Stimulated activated naive CD8-positive, alpha-beta T cell treated with anti-CD3 and anti-CD28 coated beads, Interleukin-15, Interleukin-2, amounts not matched to agents 100 ng/mL and 50 ng/mL, for 24 hours (primary cell): Measurements from ENCODE around the gene EPHA8.

Experiments used
- H3K27ac Mint-ChIP-seq: one replicate; pipeline ENCODE4 v1.8.0; 2021; ENCODE audit warnings: mild to moderate bottlenecking, mixed read lengths
- H3K27me3 Mint-ChIP-seq: one replicate; pipeline ENCODE4 v1.8.0; 2021; ENCODE audit warnings: mixed read lengths
- H3K36me3 Mint-ChIP-seq: one replicate; pipeline ENCODE4 v1.8.0; 2021; ENCODE audit warnings: low read depth, mixed read lengths
- H3K4me1 Mint-ChIP-seq: one replicate; pipeline ENCODE4 v1.8.0; 2021; ENCODE audit warnings: low read depth, mixed read lengths
- H3K4me3 Mint-ChIP-seq: one replicate; pipeline ENCODE4 v1.8.0; 2021; ENCODE audit warnings: mild to moderate bottlenecking, mixed read lengths
- H3K9me3 Mint-ChIP-seq: one replicate; pipeline ENCODE4 v1.8.0; 2021; ENCODE audit warnings: mixed read lengths

EPHA8 gene

DNA sequence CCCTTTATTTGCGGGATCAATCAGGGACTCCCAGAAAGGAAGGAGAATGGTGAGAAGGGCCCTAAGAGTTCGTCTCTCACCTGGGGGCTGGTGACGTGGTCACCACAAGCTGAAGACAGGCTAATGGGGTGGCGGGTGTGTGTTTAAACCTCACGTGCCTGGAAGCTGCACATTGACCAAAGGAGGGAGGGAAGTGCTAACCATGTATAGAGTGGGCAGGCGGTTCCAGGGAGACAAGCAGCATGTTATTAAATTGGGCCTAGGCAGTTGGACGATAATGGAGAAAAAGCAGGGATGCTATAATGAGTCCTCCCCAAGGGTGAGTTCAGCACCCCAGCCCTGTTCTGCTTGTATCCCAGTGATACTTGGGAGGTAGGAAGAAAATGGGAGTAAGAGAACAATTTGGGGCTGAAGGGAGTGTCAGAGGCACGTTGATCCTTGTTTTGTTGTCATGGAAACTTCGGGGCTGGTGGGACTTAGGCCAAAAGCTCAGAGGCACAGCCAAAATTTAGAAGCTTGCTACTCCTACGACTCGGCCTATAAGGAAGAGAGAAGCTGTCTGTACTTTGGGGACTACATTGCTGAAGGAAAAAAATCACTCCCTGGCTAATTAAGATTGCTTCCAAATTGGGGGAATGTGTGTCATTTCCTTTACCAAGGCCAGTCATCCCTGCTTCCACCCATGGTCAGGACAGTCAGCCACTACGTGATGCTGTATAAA lies 33.2 kb upstream of the EPHA8 start:
- H3K9me3 Mint-ChIP-seq, result no peaks in the 10 kb centered on the region
- H3K27me3 Mint-ChIP-seq, result no peaks in the 10 kb centered on the region
- no peak overlapping the region for H3K4me3 Mint-ChIP-seq
- H3K27ac Mint-ChIP-seq, result no peak overlapping the region
- H3K36me3 Mint-ChIP-seq, result peaks cover 18% of the 10 kb centered on the region
- no peaks in the 10 kb centered on the region for H3K4me1 Mint-ChIP-seq

DNA sequence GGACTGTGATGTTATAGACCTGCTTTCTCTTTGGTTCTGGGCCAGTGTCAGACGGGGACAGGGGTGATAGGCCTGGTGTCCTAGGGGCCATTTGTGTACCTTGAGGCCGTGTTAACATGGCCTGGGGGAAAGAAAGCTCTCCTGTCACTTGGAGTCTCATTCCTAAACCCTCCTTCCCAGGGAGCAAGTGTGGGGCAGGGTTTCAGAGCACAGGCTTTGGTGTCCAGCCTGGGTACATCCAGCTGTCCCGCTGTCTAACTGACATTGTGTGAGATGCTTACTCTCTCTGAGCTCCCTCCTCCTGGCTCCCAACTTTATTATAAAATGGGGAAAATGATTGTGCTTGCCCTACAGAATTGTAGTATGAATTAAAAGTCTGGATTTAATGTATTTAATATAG lies 32.6 kb upstream of the EPHA8 start:
- no peak overlapping the region for H3K4me3 Mint-ChIP-seq
- no peak overlapping the region for H3K27ac Mint-ChIP-seq
- H3K36me3 Mint-ChIP-seq, result peaks cover 14% of the 10 kb centered on the region
- H3K4me1 Mint-ChIP-seq, result no peaks in the 10 kb centered on the region
- no peaks in the 10 kb centered on the region for H3K9me3 Mint-ChIP-seq
- no peaks in the 10 kb centered on the region for H3K27me3 Mint-ChIP-seq

DNA sequence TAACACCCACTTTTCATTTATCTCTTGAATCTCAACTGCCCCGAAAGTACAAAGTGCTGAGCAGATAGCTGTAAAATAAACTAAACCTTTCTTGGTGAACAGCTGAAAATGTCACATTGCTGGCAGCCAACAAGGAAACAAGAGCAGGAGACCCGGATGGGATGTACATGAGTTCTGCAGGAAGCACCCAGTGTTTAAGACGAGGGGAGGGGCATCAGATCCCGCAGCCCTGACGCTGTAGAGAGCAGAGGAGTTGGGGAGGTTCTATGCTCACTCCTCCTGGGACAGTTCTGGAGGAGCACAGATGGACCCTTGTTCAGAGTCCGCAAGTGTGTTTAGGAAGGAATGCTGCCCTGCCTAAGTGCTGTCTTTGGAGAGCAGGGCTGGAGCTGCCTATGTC lies 32.0 kb upstream of the EPHA8 start:
- Mint-ChIP-seq H3K27me3 (no peaks in the 10 kb centered on the region), H3K4me3 (no peak overlapping the region), H3K36me3 (peaks cover 14% of the 10 kb centered on the region), H3K9me3 (no peaks in the 10 kb centered on the region), H3K27ac (no peak overlapping the region), H3K4me1 (no peaks in the 10 kb centered on the region)

DNA sequence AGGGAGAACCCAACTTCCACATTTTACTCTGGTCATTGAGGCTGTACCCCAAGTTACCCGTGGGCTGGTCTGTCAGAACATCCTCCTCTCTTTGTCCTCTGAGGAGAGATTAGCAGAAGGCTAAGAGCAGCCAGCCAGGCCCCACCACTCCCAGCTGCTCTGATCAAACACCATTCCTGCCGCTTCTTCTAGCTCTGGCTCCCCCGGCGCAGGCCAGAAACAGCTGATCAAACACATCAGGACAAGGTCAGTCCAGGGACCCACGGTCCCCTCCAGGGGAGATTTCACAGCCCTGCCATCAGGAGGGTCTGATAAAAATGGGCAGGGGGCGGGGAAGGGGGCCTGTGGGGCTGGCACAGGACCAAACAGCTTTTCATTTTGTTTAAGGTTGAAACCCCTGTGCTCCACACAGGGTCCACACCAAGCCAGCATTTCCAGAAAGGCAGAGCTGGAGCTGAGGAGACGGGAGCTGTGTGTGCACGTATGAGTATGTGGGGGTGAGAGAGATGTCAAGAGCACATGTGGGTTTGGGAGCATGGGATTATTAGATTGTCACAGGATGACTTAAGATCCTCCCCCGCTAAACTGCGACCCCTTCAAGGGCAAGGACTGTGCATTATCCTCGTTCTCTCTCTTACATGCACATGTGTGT lies 29.9 kb upstream of the EPHA8 start:
- Mint-ChIP-seq H3K4me1 (peaks cover 3% of the 10 kb centered on the region), H3K4me3 (no peak overlapping the region), H3K27ac (no peak overlapping the region)

DNA sequence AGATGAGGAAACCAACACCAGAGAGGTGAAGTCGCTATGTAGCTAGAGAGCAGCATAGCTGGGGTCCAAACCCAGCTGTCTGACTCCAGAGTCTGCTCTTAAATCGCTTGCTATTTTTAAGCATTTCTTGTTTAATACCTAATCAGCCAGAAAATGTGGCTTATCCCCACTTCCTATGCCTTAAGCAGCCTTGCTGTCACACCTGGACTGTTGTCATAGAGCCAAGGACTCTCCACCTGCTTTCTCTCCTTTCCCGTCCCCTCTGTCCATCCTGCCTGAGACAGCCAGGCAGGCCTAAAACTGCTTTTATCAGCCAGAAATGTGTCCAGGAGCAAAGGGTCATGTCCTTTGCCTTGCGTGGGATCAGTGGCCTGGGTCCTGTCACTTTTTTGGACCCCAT lies 28.3 kb upstream of the EPHA8 start:
- Mint-ChIP-seq H3K27ac (no peak overlapping the region), H3K9me3 (no peaks in the 10 kb centered on the region), H3K36me3 (peaks cover 2% of the 10 kb centered on the region)

More for the DNA sequence above, 29.9 kb upstream of the EPHA8 start:
- no peaks in the 10 kb centered on the region for H3K27me3 Mint-ChIP-seq
- no peaks in the 10 kb centered on the region for H3K9me3 Mint-ChIP-seq
- peaks cover 5% of the 10 kb centered on the region for H3K36me3 Mint-ChIP-seq

DNA sequence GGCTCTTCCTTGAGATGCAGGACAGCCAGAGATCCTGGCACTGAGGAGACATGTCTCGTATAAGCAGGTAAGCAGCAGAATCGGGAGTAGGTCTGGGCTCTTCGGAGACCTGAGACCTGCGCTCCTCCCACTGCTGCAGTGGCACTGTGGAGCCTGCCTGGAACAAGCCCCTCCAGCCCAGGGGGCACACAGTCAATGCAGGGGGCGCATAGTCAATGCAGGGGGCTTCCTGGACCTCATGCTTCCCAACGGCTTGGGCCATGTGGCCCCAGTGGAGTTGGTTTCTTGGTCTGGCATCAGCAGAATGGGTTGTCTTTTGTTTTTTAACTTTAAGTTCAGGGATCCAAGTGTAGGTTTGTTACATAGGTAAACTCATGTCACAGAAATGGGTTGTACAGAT lies 27.9 kb upstream of the EPHA8 start:
- Mint-ChIP-seq H3K9me3 (no peaks in the 10 kb centered on the region), H3K27me3 (no peaks in the 10 kb centered on the region), H3K27ac (no peak overlapping the region), H3K4me1 (peaks cover 14% of the 10 kb centered on the region), H3K4me3 (no peak overlapping the region), H3K36me3 (no peaks in the 10 kb centered on the region)

More for the DNA sequence above, 28.3 kb upstream of the EPHA8 start:
- peaks cover 14% of the 10 kb centered on the region for H3K4me1 Mint-ChIP-seq
- no peak overlapping the region for H3K4me3 Mint-ChIP-seq
- no peaks in the 10 kb centered on the region for H3K27me3 Mint-ChIP-seq

DNA sequence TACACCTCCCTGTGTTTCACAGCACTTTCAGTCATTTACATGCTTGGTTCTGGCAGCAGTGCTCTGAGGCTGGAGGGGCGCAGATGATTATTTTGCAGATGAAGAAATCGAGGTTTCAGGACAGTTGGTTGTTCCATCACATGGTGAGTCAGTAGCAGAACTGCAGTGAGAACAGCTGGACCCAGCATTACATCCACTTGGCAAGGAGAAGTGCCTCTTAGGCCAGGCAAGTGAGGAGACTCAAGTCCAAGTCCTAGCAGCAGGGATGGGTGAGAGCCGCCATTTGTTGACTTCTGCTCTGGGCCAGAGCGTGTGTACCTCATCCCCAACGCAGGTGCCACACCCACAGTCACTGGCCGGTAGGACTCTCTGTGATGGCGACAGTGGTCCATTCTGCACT lies 26.8 kb upstream of the EPHA8 start:
- peaks cover 14% of the 10 kb centered on the region for H3K4me1 Mint-ChIP-seq
- no peaks in the 10 kb centered on the region for H3K36me3 Mint-ChIP-seq
- H3K4me3 Mint-ChIP-seq, result no peak overlapping the region
- no peak overlapping the region for H3K27ac Mint-ChIP-seq
- no peaks in the 10 kb centered on the region for H3K27me3 Mint-ChIP-seq
- no peaks in the 10 kb centered on the region for H3K9me3 Mint-ChIP-seq

DNA sequence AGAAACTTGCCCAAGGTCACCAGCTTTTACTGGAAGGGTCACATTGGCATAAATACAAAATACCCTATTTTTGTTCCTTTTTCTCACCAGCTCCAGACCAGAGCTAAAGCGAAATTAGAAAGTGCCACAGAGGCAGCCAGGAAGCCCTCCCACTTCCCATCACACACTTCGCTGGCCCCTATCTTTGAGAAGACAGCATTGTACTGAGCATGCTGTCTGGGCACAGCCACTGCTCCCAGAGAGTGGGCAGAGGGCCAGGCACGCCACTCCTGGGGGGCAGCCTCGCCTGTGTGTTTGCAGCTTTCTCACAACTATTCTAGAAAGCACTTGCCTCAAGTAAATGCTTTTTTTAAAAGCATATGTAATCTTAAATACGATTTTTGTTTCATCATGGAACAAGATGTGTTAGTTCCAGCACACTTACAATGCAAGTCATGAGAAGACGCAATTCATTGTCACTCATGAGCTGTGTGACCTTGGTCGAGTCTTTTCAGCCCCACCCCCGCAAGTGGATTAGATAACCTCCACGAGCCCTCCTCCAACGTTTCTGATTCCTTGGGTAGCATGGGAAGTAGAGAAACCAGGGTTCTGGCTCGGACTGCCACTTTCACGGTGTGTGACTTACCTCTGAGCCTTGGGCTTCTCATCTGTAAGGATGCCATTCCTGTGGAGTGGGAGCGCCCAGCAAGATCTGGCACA lies 25.7 kb upstream of the EPHA8 start:
- no peaks in the 10 kb centered on the region for H3K9me3 Mint-ChIP-seq
- H3K27ac Mint-ChIP-seq, result no peak overlapping the region
- H3K4me1 Mint-ChIP-seq, result peaks cover 14% of the 10 kb centered on the region
- no peak overlapping the region for H3K4me3 Mint-ChIP-seq
- no peaks in the 10 kb centered on the region for H3K27me3 Mint-ChIP-seq
- no peaks in the 10 kb centered on the region for H3K36me3 Mint-ChIP-seq

DNA sequence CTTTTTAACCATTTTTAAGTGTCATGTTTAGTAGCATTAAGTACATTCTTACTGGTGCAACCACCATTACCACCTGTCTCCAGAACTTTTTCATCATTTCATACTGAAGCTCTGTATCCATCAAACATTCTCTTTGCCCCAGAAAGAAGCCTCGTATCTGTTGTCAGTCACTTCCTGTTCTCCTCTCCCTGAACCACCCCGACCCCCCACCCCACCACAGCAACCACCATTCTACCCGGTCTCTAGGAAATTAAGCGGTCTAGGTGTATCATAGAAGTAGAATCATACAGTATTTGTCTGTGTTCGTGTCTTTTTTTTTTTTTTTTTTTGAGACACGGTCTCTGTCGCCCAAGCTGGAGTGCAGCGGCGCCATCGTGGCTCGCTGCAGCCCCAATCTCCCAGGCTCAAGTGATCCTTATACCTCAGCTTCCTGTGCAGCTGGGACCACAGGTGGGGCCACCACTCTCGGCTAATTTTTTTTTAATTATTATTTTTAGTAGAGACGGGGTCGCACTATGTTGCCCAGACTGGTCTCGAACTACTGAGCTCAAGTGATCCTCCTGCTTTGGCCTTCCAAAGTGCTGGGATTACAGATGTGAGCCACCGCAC lies 23.7 kb upstream of the EPHA8 start:
- Mint-ChIP-seq H3K36me3 (no peaks in the 10 kb centered on the region), H3K27ac (no peak overlapping the region), H3K4me1 (peaks cover 14% of the 10 kb centered on the region), H3K4me3 (no peak overlapping the region), H3K27me3 (no peaks in the 10 kb centered on the region), H3K9me3 (no peaks in the 10 kb centered on the region)

DNA sequence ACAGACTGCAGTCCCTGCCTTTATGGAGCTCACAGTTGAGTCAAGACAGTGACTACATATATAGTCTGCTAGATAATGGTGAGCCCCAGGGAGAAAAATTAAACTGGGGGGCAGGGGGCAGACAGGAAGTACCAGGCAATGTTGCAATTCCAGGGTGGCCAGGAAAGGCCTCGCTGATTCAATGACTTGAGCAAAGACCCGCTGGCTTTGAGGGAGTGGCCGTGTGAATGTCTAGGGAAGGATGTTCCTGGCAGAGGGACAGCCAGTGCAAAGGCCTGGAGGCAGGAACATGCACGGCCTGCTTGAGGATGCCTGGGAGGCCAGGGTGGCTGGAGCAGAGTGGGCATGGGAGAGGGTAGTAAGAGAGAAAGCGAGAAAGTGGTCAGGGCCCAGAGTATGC lies 23.0 kb upstream of the EPHA8 start:
- Mint-ChIP-seq H3K4me3 (no peak overlapping the region), H3K27ac (no peak overlapping the region), H3K36me3 (no peaks in the 10 kb centered on the region), H3K27me3 (peaks cover under 1% of the 10 kb centered on the region), H3K9me3 (no peaks in the 10 kb centered on the region), H3K4me1 (peaks cover 14% of the 10 kb centered on the region)

DNA sequence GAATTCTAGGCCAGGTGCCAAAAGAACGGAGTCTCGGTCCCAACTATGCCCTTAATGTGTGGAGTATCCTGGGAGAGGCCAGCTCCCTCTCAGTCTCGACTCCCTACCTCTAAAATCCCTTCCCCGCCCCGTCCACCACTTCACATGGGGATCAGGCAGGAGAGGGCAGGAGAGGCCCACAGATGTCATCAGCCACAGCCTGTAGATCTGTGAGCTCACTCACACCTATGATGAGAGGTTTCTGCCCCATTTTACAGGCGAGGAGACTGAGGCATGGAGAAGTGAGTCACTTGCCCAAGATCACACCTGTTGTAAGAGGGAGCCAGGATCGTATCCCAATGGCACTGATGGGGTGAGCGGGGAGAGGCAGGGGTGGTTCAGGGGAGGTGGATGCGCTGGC lies 20.4 kb upstream of the EPHA8 start:
- Mint-ChIP-seq H3K4me1 (peaks cover 14% of the 10 kb centered on the region), H3K9me3 (no peaks in the 10 kb centered on the region), H3K36me3 (no peaks in the 10 kb centered on the region), H3K4me3 (no peak overlapping the region), H3K27ac (no peak overlapping the region), H3K27me3 (peaks cover 15% of the 10 kb centered on the region)

DNA sequence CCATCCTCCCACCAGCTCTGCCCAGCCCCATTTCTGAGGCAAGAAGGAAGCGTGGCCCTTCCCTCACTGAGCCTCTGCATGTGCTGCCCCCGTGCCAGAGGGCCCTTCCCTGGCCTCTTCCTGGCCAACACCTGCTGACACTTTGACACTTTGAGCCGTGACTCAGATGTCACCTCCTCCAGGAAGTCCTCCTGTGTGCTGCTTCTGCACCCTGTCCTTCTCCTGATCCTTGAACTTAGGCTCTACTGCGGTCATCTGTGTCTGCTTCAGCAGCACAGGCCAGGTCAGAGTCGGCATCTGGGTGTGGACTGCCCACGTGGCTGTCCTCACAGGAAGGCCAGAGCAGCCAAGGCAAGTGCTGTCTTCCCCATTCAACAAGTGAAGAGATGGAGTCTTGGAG lies 19.6 kb upstream of the EPHA8 start:
- H3K4me1 Mint-ChIP-seq, result peaks cover 9% of the 10 kb centered on the region
- no peak overlapping the region for H3K4me3 Mint-ChIP-seq
- no peak overlapping the region for H3K27ac Mint-ChIP-seq
- peaks cover 15% of the 10 kb centered on the region for H3K27me3 Mint-ChIP-seq
- H3K9me3 Mint-ChIP-seq, result no peaks in the 10 kb centered on the region
- H3K36me3 Mint-ChIP-seq, result no peaks in the 10 kb centered on the region

DNA sequence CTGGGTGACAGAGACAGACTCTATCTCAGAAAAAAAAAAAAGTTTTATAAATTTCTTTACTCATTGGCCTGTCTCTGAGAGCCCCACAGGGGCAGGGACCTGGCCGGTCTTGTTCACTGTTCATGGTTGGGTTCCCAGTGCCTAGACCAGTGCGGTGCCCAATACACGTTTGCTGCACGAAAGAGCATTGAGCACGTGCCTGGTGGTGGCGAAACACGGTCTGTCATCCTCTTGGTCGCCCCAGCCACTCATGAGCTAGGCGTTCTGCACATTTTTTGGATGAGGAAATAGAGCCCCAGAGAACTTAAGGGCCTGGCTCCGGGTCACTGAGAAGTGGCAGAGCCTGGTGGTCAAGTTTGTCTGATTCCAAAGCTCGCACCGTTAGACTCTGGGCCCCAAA lies 18.7 kb upstream of the EPHA8 start:
- Mint-ChIP-seq H3K27me3 (peaks cover 17% of the 10 kb centered on the region), H3K36me3 (no peaks in the 10 kb centered on the region), H3K9me3 (no peaks in the 10 kb centered on the region), H3K4me1 (peaks cover 1% of the 10 kb centered on the region), H3K4me3 (no peak overlapping the region), H3K27ac (no peak overlapping the region)

DNA sequence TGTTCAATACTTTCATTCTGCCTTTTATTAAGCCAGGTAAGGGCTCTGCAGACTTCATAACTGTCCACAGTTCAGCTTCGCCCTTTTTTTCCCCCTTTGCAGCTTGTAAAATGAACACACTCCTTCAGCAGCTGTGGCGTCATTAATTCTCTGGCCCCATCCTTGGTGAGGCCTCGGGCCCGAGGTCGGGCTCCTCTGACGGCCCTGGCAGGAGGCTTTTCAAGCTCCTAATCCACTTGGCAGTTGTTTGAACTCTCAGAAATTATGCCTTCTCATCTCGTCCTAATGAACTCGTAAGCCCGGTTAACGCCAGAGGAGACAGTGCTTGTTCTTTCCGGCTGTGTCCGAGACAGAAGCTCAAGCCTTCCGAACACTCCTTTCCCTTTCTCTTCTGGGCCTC lies 18.1 kb upstream of the EPHA8 start:
- Mint-ChIP-seq H3K27ac (no peak overlapping the region), H3K36me3 (no peaks in the 10 kb centered on the region), H3K4me1 (no peaks in the 10 kb centered on the region), H3K27me3 (peaks cover 19% of the 10 kb centered on the region), H3K9me3 (no peaks in the 10 kb centered on the region), H3K4me3 (no peak overlapping the region)

DNA sequence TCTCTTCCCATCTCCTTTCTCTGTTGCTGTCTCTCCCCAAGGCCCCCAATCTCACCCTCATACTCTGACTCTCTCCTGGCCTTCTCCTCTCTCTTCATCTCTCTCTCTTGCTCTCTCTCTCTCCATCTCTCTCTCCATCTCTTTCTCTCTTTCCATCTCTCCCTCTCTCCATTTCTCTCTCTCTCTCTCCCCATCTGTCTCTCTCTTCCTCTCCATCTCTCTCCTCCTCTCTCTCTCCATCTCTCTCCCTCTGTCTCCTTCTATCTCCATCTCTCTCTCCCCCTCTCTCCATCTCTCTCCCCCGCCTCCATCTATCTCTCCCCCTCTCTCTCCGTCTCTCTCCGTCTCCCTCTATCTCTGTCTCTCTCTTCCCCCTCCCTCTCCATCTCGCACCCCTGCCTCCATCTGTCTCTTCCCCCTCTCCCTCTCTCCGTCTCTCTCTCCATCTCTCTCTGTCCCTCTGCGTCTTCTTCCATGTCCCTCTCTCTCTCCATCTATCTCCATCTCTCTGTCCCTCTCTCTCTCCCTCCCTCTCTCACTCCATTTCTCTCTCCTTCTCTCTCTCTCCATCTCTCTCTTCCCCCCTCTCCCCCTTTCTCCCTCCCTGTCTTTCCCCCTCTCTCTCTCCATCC lies 16.0 kb upstream of the EPHA8 start:
- Mint-ChIP-seq H3K4me1 (no peaks in the 10 kb centered on the region), H3K9me3 (no peaks in the 10 kb centered on the region), H3K36me3 (no peaks in the 10 kb centered on the region), H3K4me3 (no peak overlapping the region), H3K27ac (no peak overlapping the region), H3K27me3 (peaks cover 22% of the 10 kb centered on the region)
